ENCODE results near the gene ZBTB16. TPM values are rescaled to one million over a fixed set of nuclear protein-coding genes. Genes with fewer than 3 reads are reported as not detected.

The ZBTB16 gene
- total RNA-seq, 1 experiment from 2014 or later, result 70.4 TPM

GRCh38 chr11:114165326-114166230, 106.1 kb downstream of the ZBTB16 start:
- POLR2A ChIA-PET, result interaction anchor here (0.6 to 33.6 kb wide), 14 partner anchors 2 to 134 kb away, joined by 3 to 1399 read pairs (median 24); partner anchors contain the start of gene ZBTB16
- intact Hi-C loops (cut with micrococcal nuclease), result no loop called here
- H3K9me3 Mint-ChIP-seq (ENCODE audit: unreplicated experiment), result no peaks in the 10 kb centered on the region
- peaks cover 100% of the 10 kb centered on the region for H3K36me3 Mint-ChIP-seq (ENCODE audit: insufficient read depth, unreplicated experiment)
- peaks cover 89% of the 10 kb centered on the region for H3K4me1 Mint-ChIP-seq (ENCODE audit: insufficient read depth, unreplicated experiment)
- TF ChIP-seq, protein P1, sequence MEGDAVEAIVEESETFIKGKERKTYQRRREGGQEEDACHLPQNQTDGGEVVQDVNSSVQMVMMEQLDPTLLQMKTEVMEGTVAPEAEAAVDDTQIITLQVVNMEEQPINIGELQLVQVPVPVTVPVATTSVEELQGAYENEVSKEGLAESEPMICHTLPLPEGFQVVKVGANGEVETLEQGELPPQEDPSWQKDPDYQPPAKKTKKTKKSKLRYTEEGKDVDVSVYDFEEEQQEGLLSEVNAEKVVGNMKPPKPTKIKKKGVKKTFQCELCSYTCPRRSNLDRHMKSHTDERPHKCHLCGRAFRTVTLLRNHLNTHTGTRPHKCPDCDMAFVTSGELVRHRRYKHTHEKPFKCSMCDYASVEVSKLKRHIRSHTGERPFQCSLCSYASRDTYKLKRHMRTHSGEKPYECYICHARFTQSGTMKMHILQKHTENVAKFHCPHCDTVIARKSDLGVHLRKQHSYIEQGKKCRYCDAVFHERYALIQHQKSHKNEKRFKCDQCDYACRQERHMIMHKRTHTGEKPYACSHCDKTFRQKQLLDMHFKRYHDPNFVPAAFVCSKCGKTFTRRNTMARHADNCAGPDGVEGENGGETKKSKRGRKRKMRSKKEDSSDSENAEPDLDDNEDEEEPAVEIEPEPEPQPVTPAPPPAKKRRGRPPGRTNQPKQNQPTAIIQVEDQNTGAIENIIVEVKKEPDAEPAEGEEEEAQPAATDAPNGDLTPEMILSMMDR (IDR thresholded peaks at IDR 0.05; ENCODE audit: unreplicated experiment), result no peak
- no TSS peak for BruUV-seq (replicated peaks)
- no peak for DNase-seq (ENCODE audit: unreplicated experiment)
- CTCF ChIA-PET, result interaction anchor here (1.0 to 2.7 kb wide), 6 partner anchors 12 to 96 kb away, joined by 3 to 10 read pairs (median 4); no protein-coding TSS in a partner anchor
- H3K4me3 Mint-ChIP-seq (ENCODE audit: unreplicated experiment), result peak overlapping the region; percentile 58
- H3K27ac Mint-ChIP-seq (ENCODE audit: low read depth, unreplicated experiment), result peak overlapping the region; percentile 99
- H3K27me3 Mint-ChIP-seq (ENCODE audit: insufficient read depth, unreplicated experiment), result no peaks in the 10 kb centered on the region

- Mint-ChIP-seq H3K27me3 (ENCODE audit: insufficient read depth, unreplicated experiment) (no peaks in the 10 kb centered on the region), H3K9me3 (ENCODE audit: unreplicated experiment) (no peaks in the 10 kb centered on the region), H3K4me3 (ENCODE audit: unreplicated experiment) (peak overlapping the region; percentile 58), H3K27ac (ENCODE audit: low read depth, unreplicated experiment) (peak overlapping the region; percentile 99), H3K36me3 (ENCODE audit: insufficient read depth, unreplicated experiment) (peaks cover 100% of the 10 kb centered on the region), H3K4me1 (ENCODE audit: insufficient read depth, unreplicated experiment) (peaks cover 87% of the 10 kb centered on the region)
- BruUV-seq (replicated peaks), result no TSS peak
- no peak for DNase-seq (ENCODE audit: unreplicated experiment)
- CTCF ChIA-PET, result interaction anchor here (0.6 to 2.7 kb wide), 8 partner anchors 11 to 172 kb away, joined by 3 to 10 read pairs (median 4); no protein-coding TSS in a partner anchor
- intact Hi-C loops (cut with micrococcal nuclease), result no loop called here
- POLR2A ChIA-PET, result interaction anchor here (0.6 to 33.6 kb wide), 16 partner anchors 3 to 142 kb away, joined by 3 to 1399 read pairs (median 6); partner anchors contain the start of gene ZBTB16
- TF ChIP-seq, protein P1 (IDR thresholded peaks at IDR 0.05; ENCODE audit: unreplicated experiment), result no peak
These were observed 106.9 kb downstream of the ZBTB16 start for GRCh38 chr11:114166362-114166761.

DNA sequence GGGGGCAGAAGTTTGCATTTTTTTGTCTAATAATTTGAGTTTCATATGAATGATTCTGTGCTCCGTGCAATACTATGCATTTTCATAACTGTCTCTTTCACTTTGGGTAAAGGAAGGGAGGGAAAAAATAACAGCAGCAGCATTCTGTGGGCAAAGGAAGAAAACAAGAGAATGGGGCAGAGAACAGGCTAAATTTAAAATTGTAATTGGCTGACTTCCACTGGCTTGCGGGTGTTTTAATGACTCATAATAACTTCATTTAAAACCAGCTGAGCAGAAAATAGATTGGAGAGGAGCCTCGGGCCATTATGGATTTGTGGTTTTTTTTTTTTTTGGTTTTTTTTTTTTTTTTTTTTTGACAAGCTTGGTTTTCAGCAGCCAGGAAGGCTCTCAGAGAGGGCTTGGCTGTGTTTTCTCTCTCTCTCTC, 107.4 kb downstream of the ZBTB16 start:
- Mint-ChIP-seq H3K4me1 (ENCODE audit: insufficient read depth, unreplicated experiment) (peaks cover 87% of the 10 kb centered on the region), H3K27ac (ENCODE audit: low read depth, unreplicated experiment) (peak overlapping the region; percentile 99), H3K9me3 (ENCODE audit: unreplicated experiment) (no peaks in the 10 kb centered on the region), H3K27me3 (ENCODE audit: insufficient read depth, unreplicated experiment) (no peaks in the 10 kb centered on the region), H3K36me3 (ENCODE audit: insufficient read depth, unreplicated experiment) (peaks cover 100% of the 10 kb centered on the region), H3K4me3 (ENCODE audit: unreplicated experiment) (peak overlapping the region; percentile 58)
- ChIA-PET POLR2A (interaction anchor here (0.6 to 33.6 kb wide), 18 partner anchors 4 to 142 kb away, joined by 3 to 1399 read pairs (median 4); partner anchors contain the start of genes NNMT and ZBTB16), CTCF (interaction anchor here (0.6 to 2.7 kb wide), 7 partner anchors 10 to 172 kb away, joined by 3 to 10 read pairs (median 4); no protein-coding TSS in a partner anchor)
- no TSS peak for BruUV-seq (replicated peaks)
- peak; percentile 92 for DNase-seq (ENCODE audit: unreplicated experiment)
- TF ChIP-seq, protein P1 (IDR thresholded peaks at IDR 0.05; ENCODE audit: unreplicated experiment), result no peak
- intact Hi-C loops (cut with micrococcal nuclease), result no loop called here

DNA sequence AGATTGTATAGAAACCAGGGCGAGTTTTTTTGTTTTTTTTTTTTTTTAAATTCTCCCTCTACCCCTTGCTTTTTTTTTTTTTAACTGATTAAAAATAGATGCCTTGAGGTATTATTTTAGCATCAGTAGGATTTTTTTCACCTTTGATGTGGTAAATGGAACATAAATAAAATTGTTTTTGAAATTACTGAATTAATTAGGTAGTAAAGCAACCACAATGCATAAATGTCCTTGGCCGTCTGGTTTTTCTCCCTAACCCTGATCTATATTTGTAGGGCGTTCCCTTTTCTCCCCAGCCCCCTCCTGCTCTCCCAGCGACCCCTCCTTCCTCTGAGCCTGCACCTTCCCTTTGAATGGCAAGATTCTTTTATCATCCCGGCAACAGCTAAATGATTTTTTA, 107.8 kb downstream of the ZBTB16 start:
- H3K27me3 Mint-ChIP-seq (ENCODE audit: insufficient read depth, unreplicated experiment), result no peaks in the 10 kb centered on the region
- peaks cover 90% of the 10 kb centered on the region for H3K4me1 Mint-ChIP-seq (ENCODE audit: insufficient read depth, unreplicated experiment)
- CTCF ChIA-PET, result interaction anchor here (1.7 to 2.7 kb wide), 2 partner anchors 9 to 12 kb away, joined by 6 to 10 read pairs; no protein-coding TSS in a partner anchor

More for the DNA sequence above, 107.8 kb downstream of the ZBTB16 start:
- Mint-ChIP-seq H3K27ac (ENCODE audit: low read depth, unreplicated experiment) (peak overlapping the region; percentile 99), H3K36me3 (ENCODE audit: insufficient read depth, unreplicated experiment) (peaks cover 100% of the 10 kb centered on the region), H3K9me3 (ENCODE audit: unreplicated experiment) (no peaks in the 10 kb centered on the region), H3K4me3 (ENCODE audit: unreplicated experiment) (peak overlapping the region; percentile 58)
- intact Hi-C loops (cut with micrococcal nuclease), result no loop called here
- POLR2A ChIA-PET, result interaction anchor here (0.6 to 33.6 kb wide), 18 partner anchors 4 to 141 kb away, joined by 3 to 1399 read pairs (median 4); partner anchors contain the start of genes NNMT and ZBTB16
- no peak for DNase-seq (ENCODE audit: unreplicated experiment)
- no TSS peak for BruUV-seq (replicated peaks)
- TF ChIP-seq, protein P1 (IDR thresholded peaks at IDR 0.05; ENCODE audit: unreplicated experiment), result no peak
